T-helper 1 cell treated with Interleukin-12 subunit alpha and Interleukin-12 subunit beta and Interleukin-4 antibody, amounts not matched to agents 30 μg/mL and 1 μg/mL, for 36 hours (primary cell): Measurements from ENCODE around the gene CFI.
A peak's percentile ranks its signal among the peaks of the same experiment; 100 is the strongest.

Experiments
- H3K27ac Mint-ChIP-seq: one replicate; pipeline ENCODE4 v1.8.0; 2021; ENCODE audit warnings: mild to moderate bottlenecking, mixed read lengths
- H3K27me3 Mint-ChIP-seq: one replicate; pipeline ENCODE4 v1.8.0; 2021; ENCODE audit warnings: low read depth, mixed read lengths
- H3K36me3 Mint-ChIP-seq: one replicate; pipeline ENCODE4 v1.8.0; 2021; ENCODE audit warnings: low read depth, mixed read lengths
- H3K4me1 Mint-ChIP-seq: one replicate; pipeline ENCODE4 v1.8.0; 2021; ENCODE audit warnings: low read depth, mixed read lengths
- H3K4me3 Mint-ChIP-seq: one replicate; pipeline ENCODE4 v1.8.0; 2021; ENCODE audit warnings: mild to moderate bottlenecking, moderate library complexity, mixed read lengths
- H3K9me3 Mint-ChIP-seq: one replicate; pipeline ENCODE4 v1.8.0; 2021; ENCODE audit warnings: mixed read lengths

Gene CFI

DNA sequence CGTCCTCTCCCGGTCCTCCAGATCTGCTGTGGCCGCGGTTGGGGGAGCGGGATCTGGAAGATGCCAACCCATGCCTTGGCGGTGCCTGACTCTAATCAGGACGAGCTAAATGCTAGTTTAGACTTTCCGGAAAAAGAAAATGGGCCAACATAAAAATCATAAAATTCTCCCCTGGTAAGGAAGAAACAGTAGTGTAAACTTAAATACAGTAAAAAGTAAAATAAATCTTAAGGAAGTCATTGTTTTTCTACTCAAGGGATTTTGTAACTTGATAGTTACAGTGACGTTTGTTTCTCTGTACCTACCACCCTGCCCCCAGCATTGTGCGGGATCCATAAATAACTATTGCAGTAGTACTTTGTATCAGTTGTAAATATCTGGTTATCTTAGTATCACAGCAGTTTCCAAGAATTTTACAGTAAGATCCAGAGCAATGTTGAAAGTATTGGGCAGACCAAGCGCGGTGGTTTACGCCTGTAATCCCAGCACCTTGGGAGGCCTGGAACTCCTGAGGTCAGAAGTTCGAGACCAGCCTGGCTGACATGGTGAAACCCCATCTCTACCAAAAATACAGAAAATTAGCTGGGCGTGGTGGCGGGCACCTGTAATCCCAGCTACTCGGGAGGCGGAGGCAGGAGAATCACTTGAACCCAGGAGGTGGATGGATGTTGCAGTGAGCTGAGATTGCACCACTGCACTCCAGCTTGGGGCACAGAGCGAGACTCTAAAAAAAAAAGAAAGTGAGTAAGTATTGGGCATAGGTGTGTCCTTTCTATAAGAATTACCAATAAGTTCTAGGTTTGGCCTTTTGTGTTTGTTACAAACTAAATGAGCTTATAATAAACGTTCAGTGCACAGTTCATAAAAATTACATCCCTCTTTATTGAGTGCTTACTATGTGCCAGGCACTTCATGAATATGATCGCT is 70.9 kb downstream of the CFI start:
- peaks cover 18% of the 10 kb centered on the region for H3K4me1 Mint-ChIP-seq
- H3K27ac Mint-ChIP-seq = peak overlapping the region; percentile 50
- no peaks in the 10 kb centered on the region for H3K27me3 Mint-ChIP-seq
- no peaks in the 10 kb centered on the region for H3K9me3 Mint-ChIP-seq
- H3K36me3 Mint-ChIP-seq = peaks cover 6% of the 10 kb centered on the region
- peak overlapping the region; percentile 78 for H3K4me3 Mint-ChIP-seq

DNA sequence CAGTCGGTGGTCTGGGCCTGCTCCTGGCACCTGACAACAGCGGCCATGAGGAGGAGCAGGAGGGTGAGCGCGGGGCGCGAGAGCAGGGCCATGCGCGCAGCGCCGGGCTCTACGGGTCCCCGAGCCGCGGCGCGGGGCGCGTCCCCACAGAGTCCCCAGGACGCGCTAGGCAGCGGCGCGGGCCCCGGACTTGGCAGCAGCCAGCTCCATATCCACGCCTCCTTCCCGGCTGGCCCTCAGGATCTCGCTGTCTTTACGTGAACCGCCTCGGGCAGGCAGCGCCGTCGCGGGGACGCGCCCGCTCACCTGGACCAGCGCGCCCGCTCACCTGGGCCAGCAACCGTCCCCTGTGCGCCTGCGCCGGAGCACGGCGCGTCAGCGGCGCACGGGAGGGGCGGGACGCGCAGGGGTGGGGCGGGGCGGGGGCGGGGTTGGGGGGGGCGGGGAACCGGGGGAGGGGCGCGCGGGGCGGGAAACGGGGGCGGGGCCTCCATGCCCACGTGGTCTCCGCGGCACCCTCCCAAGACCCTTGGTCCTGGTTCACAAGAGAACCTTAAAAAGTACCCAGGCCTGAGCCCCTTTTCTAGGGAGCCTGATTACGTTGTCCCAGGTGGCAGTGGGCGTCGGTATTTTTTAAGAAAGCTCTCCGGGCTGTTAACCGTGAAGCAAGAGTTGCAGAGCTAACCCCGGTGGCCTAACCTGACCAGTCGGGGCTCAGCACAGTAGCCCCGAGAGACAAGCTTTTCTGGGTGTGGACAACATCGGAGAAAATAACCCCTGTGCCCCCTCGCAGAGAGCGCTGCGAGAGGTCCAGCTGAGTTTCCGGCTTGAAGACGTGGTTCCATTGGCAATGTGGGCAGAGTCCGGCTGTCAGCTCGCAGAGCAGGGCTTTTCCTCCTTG is 71.8 kb downstream of the CFI start, which contains the start of gene PLA2G12A:
TSS of gene PLA2G12A (minus strand) at position 353 of the 901 bp plus-strand sequence. CDS start at position 92, 261 bp downstream.
- Mint-ChIP-seq H3K4me1 (peaks cover 18% of the 10 kb centered on the region), H3K36me3 (peaks cover 6% of the 10 kb centered on the region), H3K9me3 (no peaks in the 10 kb centered on the region), H3K4me3 (peak within 1 kb of the TSS; percentile 84), H3K27me3 (no peaks in the 10 kb centered on the region), H3K27ac (peak within 1 kb of the TSS; percentile 50)

DNA sequence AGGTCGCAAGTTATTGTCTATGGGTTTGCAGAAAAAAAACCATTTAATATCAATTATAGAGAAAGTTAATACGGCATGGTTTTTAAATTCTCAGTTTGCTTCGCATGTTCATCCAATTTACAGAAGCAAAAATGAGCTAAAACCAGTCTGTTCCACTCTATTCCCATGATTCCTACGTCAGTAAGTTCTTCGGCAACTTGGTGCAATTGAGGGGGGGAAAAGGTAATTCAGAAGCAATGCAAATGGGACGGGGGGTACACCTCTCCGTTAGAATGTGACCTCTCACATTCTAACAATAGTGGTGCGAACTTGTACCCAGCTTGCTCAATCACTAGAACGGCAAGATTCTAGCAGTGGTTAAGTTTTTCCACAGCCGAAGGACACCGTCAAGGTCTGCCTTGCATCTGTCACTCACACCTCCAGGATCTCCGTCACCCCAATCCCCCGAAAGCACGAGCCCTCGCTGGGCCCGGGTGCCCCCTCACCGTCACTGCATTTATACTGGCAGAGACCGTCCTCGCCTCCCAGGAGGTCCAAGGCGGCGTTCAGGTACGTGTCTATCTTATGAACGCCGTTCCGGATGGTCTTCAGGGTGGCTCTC is 72.6 kb downstream of the CFI start:
- Mint-ChIP-seq H3K27ac (peak overlapping the region; percentile 45), H3K27me3 (no peaks in the 10 kb centered on the region), H3K4me1 (peaks cover 18% of the 10 kb centered on the region), H3K9me3 (no peaks in the 10 kb centered on the region), H3K4me3 (peak overlapping the region; percentile 84), H3K36me3 (peaks cover 6% of the 10 kb centered on the region)

DNA sequence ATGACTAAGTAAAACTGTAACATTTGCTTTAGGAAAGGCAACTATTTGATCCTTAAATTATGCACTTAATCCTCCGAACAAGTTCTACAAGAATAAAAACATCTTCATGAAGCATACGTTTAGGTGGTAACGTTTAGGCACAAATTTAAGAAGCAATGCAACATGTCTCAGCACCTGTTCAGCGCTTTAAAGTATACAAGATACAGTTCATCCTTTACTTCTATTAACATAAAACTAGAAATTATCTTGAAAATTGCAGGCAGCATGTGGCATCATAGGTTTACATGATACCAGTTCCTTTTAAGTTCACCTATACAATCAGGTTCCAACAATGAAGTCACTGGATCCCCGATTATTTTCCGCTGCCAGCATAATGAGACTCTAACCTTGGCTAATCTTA is 73.4 kb downstream of the CFI start:
- no peak overlapping the region for H3K27ac Mint-ChIP-seq

DNA sequence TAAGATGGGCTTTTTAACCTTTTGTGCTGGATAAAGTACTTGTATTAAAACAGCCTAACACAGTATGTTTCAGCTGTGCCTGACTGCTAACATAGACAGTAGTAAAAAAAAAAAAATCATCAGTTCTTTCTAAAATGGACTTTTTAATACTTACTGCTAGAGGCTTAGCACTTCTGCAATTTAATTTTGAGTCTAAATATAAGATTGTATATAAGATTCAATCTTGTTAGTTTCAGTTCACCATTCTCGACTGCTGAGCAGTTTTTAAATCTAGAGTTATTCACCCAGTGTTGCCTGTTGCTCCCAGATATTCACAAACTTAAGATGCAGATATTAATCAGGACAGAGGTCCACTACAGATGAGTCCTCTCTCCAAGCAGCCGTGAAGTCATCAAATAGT is 78.7 kb downstream of the CFI start:
- Mint-ChIP-seq H3K9me3 (no peaks in the 10 kb centered on the region), H3K27me3 (no peaks in the 10 kb centered on the region), H3K4me3 (no peak overlapping the region), H3K4me1 (peaks cover 4% of the 10 kb centered on the region), H3K36me3 (peaks cover 12% of the 10 kb centered on the region), H3K27ac (no peak overlapping the region)

More for the DNA sequence above, 73.4 kb downstream of the CFI start:
- no peaks in the 10 kb centered on the region for H3K9me3 Mint-ChIP-seq
- H3K4me3 Mint-ChIP-seq = peak overlapping the region; percentile 84
- H3K27me3 Mint-ChIP-seq = no peaks in the 10 kb centered on the region
- peaks cover 6% of the 10 kb centered on the region for H3K36me3 Mint-ChIP-seq
- peaks cover 18% of the 10 kb centered on the region for H3K4me1 Mint-ChIP-seq

DNA sequence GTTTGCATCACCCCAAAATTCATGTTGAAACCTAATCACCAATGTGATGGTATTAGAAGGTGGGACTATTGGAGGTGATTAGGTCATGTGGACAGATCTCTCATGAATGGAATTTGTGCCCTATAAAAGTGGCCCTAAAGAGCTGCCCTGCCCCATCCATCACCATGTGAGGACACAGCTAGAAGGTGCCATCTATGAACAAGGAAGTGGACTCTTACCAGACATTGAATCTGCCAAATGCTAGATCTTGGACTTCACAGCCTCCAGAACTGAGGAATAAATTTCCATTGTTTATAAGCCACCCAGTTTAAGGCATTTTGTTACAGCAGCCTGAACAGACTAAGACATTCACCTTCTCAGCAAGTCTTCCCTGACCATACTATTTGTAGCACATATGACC is 79.4 kb downstream of the CFI start:
- Mint-ChIP-seq H3K4me3 (no peak overlapping the region), H3K9me3 (no peaks in the 10 kb centered on the region), H3K27me3 (no peaks in the 10 kb centered on the region), H3K36me3 (peaks cover 11% of the 10 kb centered on the region), H3K27ac (no peak overlapping the region), H3K4me1 (no peaks in the 10 kb centered on the region)

- no peaks in the 10 kb centered on the region for H3K4me1 Mint-ChIP-seq
Measured at GRCh38 chr4:109721033-109721432, 80.8 kb downstream of the CFI start.

GRCh38 chr4:109719604-109720003 is 82.2 kb downstream of the CFI start:
- Mint-ChIP-seq H3K4me1 (no peaks in the 10 kb centered on the region), H3K36me3 (peaks cover 18% of the 10 kb centered on the region), H3K27ac (no peak overlapping the region), H3K9me3 (no peaks in the 10 kb centered on the region), H3K4me3 (no peak overlapping the region), H3K27me3 (no peaks in the 10 kb centered on the region)

More at GRCh38 chr4:109721033-109721432, 80.8 kb downstream of the CFI start:
- Mint-ChIP-seq H3K27ac (no peak overlapping the region), H3K9me3 (no peaks in the 10 kb centered on the region), H3K36me3 (peaks cover 18% of the 10 kb centered on the region), H3K27me3 (no peaks in the 10 kb centered on the region), H3K4me3 (no peak overlapping the region)

DNA sequence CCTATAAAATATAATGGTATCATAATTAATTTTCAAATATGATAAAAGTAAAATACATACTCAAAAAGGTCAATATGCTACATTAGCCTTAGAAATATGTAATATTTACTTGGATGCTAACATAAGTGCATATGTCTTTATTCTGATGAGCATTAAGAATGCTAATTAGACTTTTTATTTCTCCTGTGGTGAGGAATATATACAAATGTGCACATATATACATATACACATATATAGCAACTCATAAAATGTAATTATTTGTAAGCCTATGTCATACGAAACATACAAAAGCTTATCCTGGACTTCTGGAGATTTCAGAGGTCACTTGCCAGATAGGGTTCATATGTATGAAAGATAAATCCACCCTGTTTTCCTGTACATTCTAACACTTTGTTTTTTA is 83.0 kb downstream of the CFI start:
- no peaks in the 10 kb centered on the region for H3K4me1 Mint-ChIP-seq
- no peaks in the 10 kb centered on the region for H3K27me3 Mint-ChIP-seq
- no peak overlapping the region for H3K27ac Mint-ChIP-seq
- peaks cover 21% of the 10 kb centered on the region for H3K36me3 Mint-ChIP-seq
- H3K9me3 Mint-ChIP-seq = no peaks in the 10 kb centered on the region
- H3K4me3 Mint-ChIP-seq = no peak overlapping the region

DNA sequence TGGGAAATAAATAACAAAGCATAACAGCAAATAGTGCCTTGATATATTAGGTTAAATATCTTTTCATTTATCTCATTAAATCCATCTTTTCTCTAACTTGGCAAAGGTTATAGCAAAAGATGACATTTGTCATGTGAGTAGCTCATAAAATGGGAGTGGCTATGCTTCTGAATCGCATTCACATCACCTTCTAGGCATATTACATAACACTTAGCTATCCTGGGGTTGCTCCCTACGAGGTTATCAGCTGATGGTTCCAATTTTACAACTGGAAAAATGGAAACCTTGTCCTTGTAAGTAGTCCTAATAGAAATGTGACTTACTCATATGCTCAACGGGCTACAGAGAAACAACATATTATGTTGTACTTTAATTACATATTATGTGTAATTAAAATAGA is 88.3 kb downstream of the CFI start:
- Mint-ChIP-seq H3K27me3 (no peaks in the 10 kb centered on the region), H3K4me1 (no peaks in the 10 kb centered on the region), H3K4me3 (no peak overlapping the region), H3K36me3 (peaks cover 16% of the 10 kb centered on the region), H3K27ac (no peak overlapping the region), H3K9me3 (no peaks in the 10 kb centered on the region)

GRCh38 chr4:109708990-109709389 is 92.8 kb downstream of the CFI start:
- no peak overlapping the region for H3K4me3 Mint-ChIP-seq
- no peaks in the 10 kb centered on the region for H3K9me3 Mint-ChIP-seq
- H3K27ac Mint-ChIP-seq = no peak overlapping the region
- H3K36me3 Mint-ChIP-seq = peaks cover 9% of the 10 kb centered on the region
- no peaks in the 10 kb centered on the region for H3K27me3 Mint-ChIP-seq
- H3K4me1 Mint-ChIP-seq = peaks cover 7% of the 10 kb centered on the region

DNA sequence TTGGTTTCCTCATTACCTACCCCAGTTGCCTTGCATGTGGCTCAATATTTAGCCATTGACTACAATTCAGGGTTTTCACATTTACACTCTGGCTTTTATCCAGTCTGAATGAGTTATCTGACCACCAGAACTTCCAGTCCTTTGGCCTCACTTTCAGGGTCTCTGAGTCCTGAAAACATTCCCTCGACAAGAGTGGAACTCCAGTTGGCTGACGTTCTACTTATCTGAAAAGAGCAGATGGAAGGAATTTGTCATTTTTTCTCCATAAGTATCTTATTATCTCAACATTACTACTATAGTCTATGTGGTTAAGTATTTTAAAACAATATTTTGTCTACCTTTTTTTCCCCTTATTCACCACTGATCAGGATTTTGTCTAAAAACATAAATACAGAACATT is 93.4 kb downstream of the CFI start:
- Mint-ChIP-seq H3K4me3 (no peak overlapping the region), H3K36me3 (peaks cover 9% of the 10 kb centered on the region), H3K4me1 (peaks cover 13% of the 10 kb centered on the region), H3K27me3 (no peaks in the 10 kb centered on the region), H3K9me3 (no peaks in the 10 kb centered on the region), H3K27ac (no peak overlapping the region)

DNA sequence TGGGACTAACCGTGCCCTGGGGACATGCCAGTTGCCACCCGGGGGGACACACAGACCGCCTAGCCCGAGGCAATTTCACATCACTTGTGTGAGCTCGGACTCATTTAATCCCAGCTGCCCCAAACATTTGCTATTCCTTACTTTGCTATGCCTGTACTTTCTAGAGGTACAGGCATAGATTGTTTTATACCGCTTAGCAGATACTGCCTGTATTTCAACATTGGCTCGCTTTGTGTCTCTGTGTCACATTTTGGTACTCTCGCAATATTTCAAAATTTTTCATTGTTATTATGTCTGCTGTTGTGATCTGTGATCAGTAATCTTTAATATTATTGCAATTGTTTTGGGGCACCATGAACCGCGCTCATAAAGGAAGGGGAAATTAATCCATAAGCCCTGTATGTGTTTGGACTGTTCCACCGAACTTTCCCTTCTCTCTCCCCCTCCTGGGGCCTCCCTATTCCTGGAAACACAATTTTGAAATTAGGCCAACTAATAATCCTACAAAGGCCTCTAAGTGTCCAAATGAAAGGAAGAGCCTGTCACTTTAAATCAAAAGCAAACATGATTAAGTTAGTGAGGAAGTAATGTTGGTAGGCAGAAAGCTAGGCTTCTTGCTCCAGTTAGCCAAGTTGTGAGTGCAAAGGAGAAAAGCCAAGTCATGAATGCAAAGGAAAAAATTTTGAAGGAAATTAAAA is 98.0 kb downstream of the CFI start:
- Mint-ChIP-seq H3K4me3 (peak overlapping the region; percentile 92), H3K27me3 (no peaks in the 10 kb centered on the region), H3K36me3 (peaks cover 18% of the 10 kb centered on the region), H3K4me1 (peaks cover 30% of the 10 kb centered on the region), H3K9me3 (no peaks in the 10 kb centered on the region), H3K27ac (peak overlapping the region; percentile 77)
